SK-N-SH (cell line): ENCODE measurements around the gene DCHS1. TPM values are rescaled to one million over a fixed set of nuclear protein-coding genes. Genes with fewer than 3 reads are reported as not detected.
"Not testable (repeated sequence)": the region's sequence is repeated elsewhere in the genome, so short reads cannot be mapped to it uniquely, and the experiment has no call there.

Experiments used
- CTCF ChIA-PET: fragments of 300-600, 350-600 bp; formaldehyde crosslinking; extraction: SDS; loops from one replicate; lab custom pipeline; 2021; lab: Yijun Ruan, JAX
- POLR2A ChIA-PET: fragments of 350-600 bp; sonication (Branson Sonifier 250); formaldehyde crosslinking; extraction: SDS; loops from one replicate; lab custom pipeline; 2020; ENCODE audit warnings: antibody characterized with exemption, inconsistent platforms; lab: Yijun Ruan, JAX
- DNase-seq: peaks from one replicate; pipeline ENCODE4 v3.0.0; 2012
- H2AFZ ChIP-seq: fragments of 200-600 bp; sonication (generic); 2 replicates; pipeline ENCODE4 v1.8.1; 2016; ENCODE audit warnings: antibody characterized with exemption, mild to moderate bottlenecking, low read depth
- H3F3A ChIP-seq: fragments of 200-600 bp; sonication (generic); replicated peaks from 2 replicates; pipeline ENCODE3; 2016; ENCODE audit warnings: antibody characterized with exemption, mild to moderate bottlenecking; ENCODE audit not compliant: insufficient read depth
- H3K27ac ChIP-seq, 2 experiments: fragments of 200-500 bp in 1 of 2; fragments of 200-600 bp in 1 of 2; sonication (Bioruptor generic) in 1 of 2; sonication (generic), shearing (Covaris generic) in 1 of 2; 2 replicates each; pipeline versions ENCODE4 v1.5.1 to v1.6.1; 2014 to 2016; ENCODE audit warnings: low read depth in 2 of 2, inconsistent platforms in 1 of 2, low read length in 1 of 2, mild to moderate bottlenecking in 1 of 2, mixed read lengths in 1 of 2
- H3K27me3 ChIP-seq: fragments of 200-600 bp; sonication (generic), shearing (Covaris generic); 2 replicates; pipeline ENCODE4 v1.6.1; 2016; ENCODE audit warnings: mixed run types; ENCODE audit not compliant: insufficient read depth
- H3K36me3 ChIP-seq, 2 experiments: fragments of 200-500 bp in 1 of 2; fragments of 200-600 bp in 1 of 2; sonication (Bioruptor generic) in 1 of 2; sonication (generic) in 1 of 2; replicated peaks in 1 of 2; 2 replicates each; pipeline versions ENCODE3 to v1.5.1; 2014 to 2016; ENCODE audit warnings: low read length in 1 of 2, mild to moderate bottlenecking in 1 of 2; ENCODE audit not compliant: insufficient read depth in 2 of 2, control insufficient read depth in 1 of 2
- H3K4me1 ChIP-seq, 2 experiments: fragments of 200-500 bp in 1 of 2; fragments of 200-600 bp in 1 of 2; sonication (Bioruptor generic) in 1 of 2; sonication (generic), shearing (Covaris generic) in 1 of 2; 2 replicates each; pipeline versions ENCODE4 v1.5.1 to v1.6.1; 2014 to 2016; ENCODE audit warnings: low read depth in 1 of 2, low read length in 1 of 2, mixed run types in 1 of 2; ENCODE audit not compliant: insufficient read depth in 2 of 2, control insufficient read depth in 1 of 2
- H3K4me2 ChIP-seq: fragments of 200-600 bp; sonication (generic), shearing (Covaris generic); 2 replicates; pipeline ENCODE4 v1.6.1; 2017; ENCODE audit warnings: mixed run types
- H3K4me3 ChIP-seq, 2 experiments: fragments of 200-500 bp in 1 of 2; fragments of 200-600 bp in 1 of 2; sonication (Bioruptor generic) in 1 of 2; sonication (generic), shearing (Covaris generic) in 1 of 2; 2 replicates each; pipeline versions ENCODE4 v1.5.1 to v1.8.1; 2014 to 2016; ENCODE audit warnings: low read depth in 2 of 2, inconsistent platforms in 1 of 2, low read length in 1 of 2, mild to moderate bottlenecking in 1 of 2, mixed read lengths in 1 of 2, moderate library complexity in 1 of 2
- H3K79me2 ChIP-seq: fragments of 200-600 bp; sonication (generic); 2 replicates; pipeline ENCODE4 v1.8.1; 2017; ENCODE audit warnings: mild to moderate bottlenecking; ENCODE audit not compliant: insufficient read depth
- H3K9ac ChIP-seq: fragments of 200-600 bp; sonication (generic); 2 replicates; pipeline ENCODE4 v1.6.1; 2017; ENCODE audit warnings: mixed run types
- H3K9me2 ChIP-seq: fragments of 200-600 bp; sonication (generic); 2 replicates; pipeline ENCODE4 v1.6.1; 2017; ENCODE audit warnings: mixed run types
- H3K9me3 ChIP-seq: fragments of 200-600 bp; sonication (generic); 2 replicates; pipeline ENCODE4 v1.6.1; 2017; ENCODE audit warnings: mixed run types, mild to moderate bottlenecking, moderate library complexity
- H4K20me1 ChIP-seq: fragments of 200-600 bp; sonication (generic); 2 replicates; pipeline ENCODE4 v1.6.1; 2017; ENCODE audit warnings: mild to moderate bottlenecking, mixed run types; ENCODE audit not compliant: insufficient read depth
- CTCF ChIP-seq: fragments of 200-600 bp; sonication (generic); IDR thresholded peaks from 2 replicates; pipeline ENCODE4 v1.6.1; 2017; ENCODE audit warnings: antibody characterized with exemption, mild to moderate bottlenecking, moderate library complexity
- FOXJ3 ChIP-seq: sonication (generic); formaldehyde crosslinking; IDR thresholded peaks from 2 replicates; pipeline ENCODE4 v1.5.1; 2020; ENCODE audit warnings: mild to moderate bottlenecking, missing genetic modification reagents
- IRF3 ChIP-seq: fragments of 150-350 bp; IDR thresholded peaks from 2 replicates; pipeline ENCODE4 v1.6.1; 2016; ENCODE audit warnings: mild to moderate bottlenecking, low read depth, low read length
- JUND ChIP-seq: IDR thresholded peaks from 2 replicates; pipeline ENCODE4 v1.4.0; 2012
- PBX3 ChIP-seq: IDR thresholded peaks from 2 replicates; pipeline ENCODE4; 2012
- RAD21 ChIP-seq: IDR thresholded peaks from 2 replicates; pipeline ENCODE4 v1.6.1; 2012; ENCODE audit warnings: mild to moderate bottlenecking, low read length
- SMC3 ChIP-seq: IDR thresholded peaks from 2 replicates; pipeline ENCODE4 v1.6.1; 2012; ENCODE audit warnings: low read depth, low read length, improper control_type of control experiment
- YY1 ChIP-seq: IDR thresholded peaks from 2 replicates; pipeline ENCODE4 v1.4.0; 2012; ENCODE audit warnings: low read depth, mild to moderate bottlenecking
- WGBS: methylation state at CpG from one replicate; pipeline ENCODE4 v1.1.6; 2017; ENCODE audit warnings: low lambda C conversion rate; 5-methylcytosine and 5-hydroxymethylcytosine counted together
- polyA plus RNA-seq, 3 experiments: library from polyadenylated mRNA; depleted of rRNA; stranded (reverse); fragments of >200 nt; gene quantifications; 2 replicates each; pipeline ENCODE4 v1.2.3, GENCODE V29; 2012

DCHS1 gene
- polyA plus RNA-seq, 1 of the 3 experiments (the other 2 are of a cell fraction), result 5.7 TPM

- DNase-seq, result peak; percentile 45
- H3K9me2 ChIP-seq, result no peaks in the 10 kb centered on the region
- H3K4me2 ChIP-seq, result no peak overlapping the region
- ChIA-PET POLR2A (no interaction called here), CTCF (interaction anchor here (0.6 to 5.6 kb wide), 6 partner anchors 20 to 325 kb away, joined by 3 to 52 read pairs (median 4); partner anchors contain the start of gene MRPL17)
- no peak overlapping the region for H3K27ac ChIP-seq
- H3F3A ChIP-seq, result no peaks in the 10 kb centered on the region
- no peaks in the 10 kb centered on the region for H3K27me3 ChIP-seq
- H3K9ac ChIP-seq, result no peak overlapping the region
- H2AFZ ChIP-seq, result 0 out of 2 replicates have a peak overlapping the region, but pooled peaks have one; percentile 26
- H3K36me3 ChIP-seq, result no peaks in the 10 kb centered on the region
- H3K79me2 ChIP-seq, result no peaks in the 10 kb centered on the region
- no peak overlapping the region for H3K4me3 ChIP-seq
- no peaks in the 10 kb centered on the region for H3K9me3 ChIP-seq
- 94% methylated on average over 2 of the region's 2 CpGs for WGBS
- 0 out of 4 replicates have a peak, but pooled peaks cover 0 to 2% of the 10 kb centered on the region in 2 experiments for H3K4me1 ChIP-seq
- H4K20me1 ChIP-seq, result no peaks in the 10 kb centered on the region
- TF ChIP-seq RAD21 (peak; percentile 58), PBX3 (no peak), JUND (no peak), IRF3 (no peak), YY1 (no peak), FOXJ3 (CRISPR knock-in tag) (no peak), SMC3 (peak; percentile 51; the same call in 1 of the 2 replicates), CTCF (peak; percentile 73)
- TF ChIP-seq, all 33 proteins: peak for 3
Measured at GRCh38 chr11:6703247-6704063, 47.8 kb upstream of the DCHS1 start.

GRCh38 chr11:6701955-6702354 is 46.3 kb upstream of the DCHS1 start:
- H3K4me3 ChIP-seq, H3F3A ChIP-seq, H3K27ac ChIP-seq, H3K4me1 ChIP-seq, H3K27me3 ChIP-seq, POLR2A ChIA-PET, H3K9me3 ChIP-seq, H3K36me3 ChIP-seq, DNase-seq, H3K9me2 ChIP-seq, H3K9ac ChIP-seq, H3K4me2 ChIP-seq, H3K79me2 ChIP-seq, H4K20me1 ChIP-seq, H2AFZ ChIP-seq: not testable (repeated sequence)
- 46% methylated on average over 3 of the region's 3 CpGs for WGBS
- CTCF ChIA-PET, result interaction anchor here (1.1 to 5.6 kb wide), 4 partner anchors 18 to 323 kb away, joined by 3 to 52 read pairs (median 7); partner anchors contain the start of gene MRPL17
